GM21576 (cell line): Measurements from ENCODE around the gene CTCFL.

Experiments
- ATAC-seq: cut with Tn5 transposase; IDR thresholded peaks from one replicate; pipeline ENCODE4 v1.9.1; 2021; ENCODE audit warnings: mild to moderate bottlenecking, moderate library complexity; ENCODE audit not compliant: unreplicated experiment

CTCFL gene

DNA sequence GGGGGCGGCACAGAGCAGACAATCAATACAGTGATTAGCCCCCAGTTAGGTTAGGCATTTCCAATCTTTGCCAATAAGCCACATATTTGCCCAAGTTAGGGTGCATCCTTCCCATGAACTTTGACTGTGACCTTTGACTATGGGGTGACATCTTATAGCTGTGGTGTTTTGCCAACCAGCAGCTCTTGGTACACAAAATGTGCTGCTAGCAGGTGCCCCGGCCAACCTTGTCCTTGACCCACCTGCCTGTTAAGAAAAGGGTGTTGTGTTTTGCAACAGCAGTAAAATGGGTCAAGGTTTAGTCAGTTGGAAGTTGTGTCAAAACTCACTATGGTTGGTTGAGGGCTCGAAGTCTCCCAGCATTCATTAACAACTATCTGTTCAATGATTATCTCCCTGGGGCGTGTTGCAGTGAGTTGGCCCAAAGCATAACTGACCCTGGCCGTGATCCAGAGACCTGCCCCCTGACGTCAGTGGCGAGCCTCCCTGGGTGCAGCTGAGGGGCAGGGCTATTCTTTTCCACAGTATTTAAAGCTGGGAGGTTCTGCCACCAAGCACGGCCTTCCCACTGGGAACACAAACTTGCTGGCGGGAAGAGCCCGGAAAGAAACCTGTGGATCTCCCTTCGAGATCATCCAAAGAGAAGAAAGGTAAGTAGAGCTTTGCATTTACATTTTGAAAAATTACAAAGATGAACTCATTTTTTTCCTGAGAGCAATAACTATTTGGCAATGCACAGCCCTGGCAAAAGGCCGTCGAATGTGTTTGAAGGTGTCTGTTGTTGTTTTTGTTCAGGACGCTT, 35.8 kb upstream of the CTCFL start, which contains the start of gene PCK1:
TSS of gene PCK1 (plus strand) at position 557 of the 802 bp plus-strand sequence. CDS start 302 bp downstream, outside the sequence.
- no peak for ATAC-seq

DNA sequence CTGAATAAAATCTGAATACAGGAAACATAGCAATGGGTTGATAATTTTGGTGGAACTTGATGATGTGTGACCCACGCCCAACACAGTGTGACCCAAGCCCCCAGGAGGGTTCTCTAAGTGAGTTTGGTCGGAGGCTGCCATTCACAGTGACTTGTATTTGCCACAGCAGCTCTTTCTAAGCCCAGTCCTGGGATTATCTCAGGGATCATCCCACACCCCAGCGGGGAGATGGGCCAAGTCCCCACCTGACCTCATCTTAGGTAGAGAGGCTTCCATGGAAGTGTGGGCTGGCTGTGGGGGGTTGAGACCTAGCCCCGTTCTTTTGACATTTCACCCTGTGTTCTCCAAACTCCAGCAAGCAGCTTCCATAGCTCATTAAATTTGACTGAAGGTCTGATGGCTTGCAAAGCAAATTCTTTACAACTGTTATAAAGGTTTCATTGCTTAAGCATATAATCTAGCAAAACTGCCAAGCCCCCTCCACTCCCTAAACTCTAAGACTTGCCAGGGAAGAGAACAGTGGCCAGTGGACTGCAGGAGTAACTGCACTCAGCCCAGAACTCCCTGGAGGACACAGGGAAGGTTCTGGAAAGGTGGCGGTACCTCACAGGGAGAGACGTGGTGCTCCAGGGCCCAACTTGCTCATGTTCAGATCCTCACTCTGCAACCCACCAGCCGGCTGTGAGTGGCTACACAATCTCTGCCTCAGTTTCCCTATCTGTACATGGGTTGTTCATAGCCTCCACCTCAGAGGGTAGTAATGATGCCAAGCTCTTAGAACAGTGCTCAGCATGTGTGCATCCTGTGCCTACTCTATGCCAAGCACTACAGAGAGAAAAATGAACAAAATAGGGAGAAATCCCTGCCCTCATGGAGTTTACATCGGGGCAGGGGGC, 35.0 kb upstream of the CTCFL start:
- ATAC-seq, result no peak

DNA sequence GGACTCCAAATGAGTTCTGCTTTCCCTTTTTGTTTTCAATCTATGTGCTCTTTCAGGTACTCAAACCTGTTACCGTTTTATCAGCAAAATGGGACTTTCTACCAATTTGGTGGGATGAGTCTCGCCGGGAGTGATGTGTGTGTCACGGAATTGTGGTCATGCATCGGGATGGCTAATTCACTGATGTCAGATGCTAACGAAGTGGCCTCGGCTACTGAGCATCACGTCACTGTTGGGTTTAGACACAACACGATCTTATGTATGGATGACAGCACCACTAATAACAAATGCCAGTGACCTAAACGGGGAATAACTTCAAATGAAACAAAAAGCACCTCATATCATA, 34.3 kb upstream of the CTCFL start:
- no peak for ATAC-seq

DNA sequence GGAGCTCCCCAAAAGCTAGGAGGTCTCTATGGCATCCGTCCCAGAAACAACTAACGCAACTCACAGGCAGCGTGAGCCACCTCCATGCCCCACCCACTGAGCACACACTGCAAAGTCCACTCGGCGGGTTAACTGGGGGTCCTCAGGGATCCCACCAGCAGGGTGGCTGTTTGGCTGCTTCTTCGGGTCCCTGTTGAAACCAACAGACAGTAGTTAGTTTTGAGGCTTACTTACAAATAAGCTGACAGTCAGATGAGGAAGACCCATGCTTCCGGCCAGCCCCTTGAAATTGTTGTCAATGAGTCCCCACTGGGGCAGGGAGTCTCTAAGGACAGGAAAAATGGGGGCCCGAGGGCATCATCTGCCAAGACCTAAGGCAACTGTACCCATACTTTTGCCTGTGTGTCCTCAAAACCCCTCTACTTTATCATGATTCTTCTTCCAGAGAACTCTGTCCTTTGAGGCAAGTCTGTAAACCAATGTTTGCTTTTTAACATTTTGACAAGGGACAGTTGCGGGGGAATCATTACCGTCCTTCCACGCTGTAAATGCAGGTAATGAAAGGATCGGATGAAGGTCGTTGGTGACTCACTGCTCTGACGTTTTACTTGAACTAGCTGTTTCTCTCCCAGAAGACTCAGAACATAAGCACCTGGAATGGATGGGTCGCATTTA, 33.8 kb upstream of the CTCFL start:
- no peak for ATAC-seq

DNA sequence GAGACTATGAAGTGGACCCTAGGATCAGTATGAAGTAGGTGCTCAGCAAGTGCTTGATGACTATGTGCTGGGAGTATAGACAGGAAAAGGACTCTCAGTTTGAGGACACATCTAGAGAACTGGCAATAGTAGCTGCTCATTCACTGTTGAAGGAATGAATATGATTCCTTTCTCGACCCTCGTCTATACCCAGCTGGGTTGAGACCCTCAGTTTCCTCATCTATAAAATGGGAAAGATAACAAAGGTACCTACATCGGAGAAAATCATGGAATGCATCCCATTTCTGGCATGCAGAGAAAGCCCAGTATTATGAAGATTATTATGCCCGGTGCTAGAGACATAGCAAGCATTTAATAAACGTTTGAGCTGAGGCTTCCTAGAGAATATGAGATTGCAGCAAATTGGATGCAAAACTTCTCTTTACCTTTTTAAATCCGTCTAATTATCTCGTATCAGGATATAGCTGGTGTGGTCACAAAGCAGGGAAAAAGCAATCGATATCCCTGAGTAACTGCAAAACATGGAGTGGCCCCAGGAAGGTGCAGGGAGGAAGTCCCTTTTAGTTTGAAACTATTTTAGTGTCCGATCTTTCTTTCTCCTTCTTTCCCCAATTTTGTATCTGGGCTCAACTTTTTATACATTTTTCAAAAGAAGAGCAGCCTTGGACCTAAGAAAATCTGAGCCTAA, 33.1 kb upstream of the CTCFL start:
- no peak for ATAC-seq

DNA sequence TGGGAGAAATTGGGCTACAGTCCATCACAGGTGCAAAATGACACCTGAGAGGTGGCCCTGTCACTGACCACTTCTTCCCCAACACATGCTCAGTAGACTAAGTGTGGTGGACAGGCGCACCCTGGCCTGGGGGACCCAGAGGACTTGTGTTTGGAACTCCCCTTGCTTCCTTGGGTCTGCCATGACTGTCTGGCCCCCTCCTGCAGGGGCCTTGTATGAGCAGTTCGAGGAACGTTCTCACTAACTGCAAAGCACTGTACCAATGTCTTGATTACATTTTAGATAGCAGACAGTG, 32.0 kb upstream of the CTCFL start:
- ATAC-seq, result no peak

DNA sequence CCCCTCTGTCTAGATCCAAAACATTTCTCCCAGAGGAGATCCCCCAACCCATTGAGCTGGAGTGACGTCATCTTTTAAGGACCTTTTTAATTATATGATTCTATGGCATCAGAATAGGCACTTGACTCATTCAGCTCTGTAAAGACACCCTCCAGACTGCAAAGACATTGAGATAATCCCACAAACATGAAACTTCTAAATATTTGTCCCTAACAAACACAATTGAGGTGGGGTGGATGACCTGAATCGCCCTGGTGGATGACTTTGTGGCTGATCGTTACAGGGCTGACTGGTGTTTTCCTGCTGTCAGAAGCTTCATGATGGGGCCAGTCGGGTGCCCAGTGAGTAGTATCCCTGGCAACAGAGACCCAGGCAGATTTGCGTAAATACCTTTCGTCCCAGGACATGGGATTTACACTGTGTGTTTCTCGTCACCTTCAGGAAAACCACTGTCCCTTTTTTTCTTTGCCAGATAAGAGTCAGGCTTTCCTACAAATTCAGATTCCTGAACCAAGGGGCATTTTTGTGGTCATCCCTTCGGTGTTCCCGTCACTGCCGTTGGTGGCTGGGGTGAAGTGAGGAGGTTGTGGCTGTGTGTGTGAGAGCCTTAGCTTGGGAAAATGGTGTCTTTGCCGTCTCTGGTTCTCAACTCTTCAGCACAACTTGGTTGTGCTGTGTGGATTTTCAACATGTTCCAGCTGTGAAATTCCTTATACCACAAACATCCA, 30.7 kb upstream of the CTCFL start:
- ATAC-seq, result no peak

DNA sequence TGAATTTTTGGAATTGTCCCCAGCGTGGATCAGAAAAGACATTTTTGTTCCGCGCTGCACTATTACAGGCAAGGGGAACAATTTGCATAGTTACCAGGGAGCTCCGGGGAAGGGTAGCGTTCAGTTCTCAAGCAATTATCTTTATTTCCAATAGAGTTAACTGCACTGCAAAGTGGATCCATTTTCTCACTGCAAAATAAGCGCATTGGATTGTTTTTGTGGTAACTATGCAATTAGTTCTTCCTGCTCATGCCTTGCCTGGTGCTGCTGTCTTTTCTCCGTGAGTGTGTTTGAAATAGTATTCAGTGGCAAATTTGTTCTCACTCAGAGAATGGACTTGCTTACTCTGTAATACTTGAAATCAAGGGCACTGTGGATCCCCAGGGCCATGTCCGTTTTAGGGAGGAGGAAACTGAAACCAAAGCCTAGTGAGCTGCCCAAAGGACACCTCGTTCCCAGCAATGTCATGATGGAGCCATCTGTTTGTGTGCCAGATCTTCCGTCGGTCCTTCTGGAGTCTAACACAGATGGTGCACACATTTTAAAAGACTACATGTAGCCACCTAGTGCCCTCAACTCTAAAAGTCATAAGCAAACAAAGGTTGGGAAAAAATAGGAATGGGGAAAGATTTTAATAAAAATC, 28.6 kb upstream of the CTCFL start:
- ATAC-seq, result no peak

DNA sequence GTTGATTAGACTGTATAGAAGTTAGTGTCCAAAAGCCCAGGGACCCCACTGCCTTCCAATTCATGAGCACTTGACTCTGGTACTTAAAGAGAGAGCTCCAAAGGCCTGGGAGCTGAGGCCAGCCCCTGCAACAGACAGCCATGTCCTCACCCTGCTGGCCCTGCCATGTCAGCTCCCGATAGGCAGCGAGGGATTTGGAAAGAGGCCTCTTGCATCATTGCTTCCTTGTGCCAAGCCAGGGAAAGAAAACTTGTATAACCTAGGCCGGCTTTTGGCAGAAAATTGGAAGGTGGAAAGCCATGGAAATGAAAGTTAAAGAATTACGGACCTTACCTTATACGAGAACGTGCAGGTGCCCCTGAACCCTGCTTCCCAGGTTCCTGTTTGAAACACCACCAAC, 27.5 kb upstream of the CTCFL start:
- ATAC-seq, result no peak

DNA sequence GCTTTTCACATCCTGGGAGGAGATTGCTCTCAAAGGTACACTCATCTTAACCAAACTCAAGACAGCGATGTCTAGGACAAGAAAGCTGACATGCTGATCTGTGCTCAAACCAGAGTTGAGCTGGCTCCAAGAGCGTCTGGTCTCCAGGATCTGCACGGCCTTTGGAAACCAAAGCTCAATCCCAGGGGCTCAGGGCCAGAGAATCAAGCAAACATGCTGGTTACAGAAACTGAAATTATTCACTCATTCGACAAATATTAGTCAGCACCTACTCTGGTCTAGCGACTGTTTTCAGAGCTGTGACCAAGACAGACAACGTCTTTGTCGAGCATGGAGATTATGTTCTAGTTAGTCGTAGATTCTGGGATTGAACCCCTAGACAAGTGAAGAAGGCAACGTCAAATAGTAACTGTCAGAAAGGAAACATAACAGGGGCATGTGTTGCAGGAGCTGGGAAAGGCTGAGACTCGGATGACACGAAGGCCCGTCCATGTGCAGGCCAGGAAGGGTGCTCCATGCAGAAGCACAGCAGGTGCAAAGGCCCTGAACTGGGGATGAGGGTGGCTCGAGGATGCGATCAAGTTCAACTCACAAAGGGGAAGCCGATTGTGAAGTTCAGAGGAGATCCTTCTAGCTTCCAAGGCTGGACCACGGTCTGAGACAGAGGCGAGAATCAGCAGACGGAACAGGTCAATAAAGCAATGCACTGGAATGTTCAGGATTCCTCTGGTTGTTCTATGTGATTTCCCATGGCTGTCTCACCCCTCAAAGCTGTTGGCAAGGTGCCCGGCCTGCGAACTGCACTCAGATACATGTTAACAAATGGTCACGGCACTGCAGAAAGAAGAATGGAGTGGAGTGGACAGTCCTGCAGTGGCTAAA, 23.5 kb upstream of the CTCFL start:
- no peak for ATAC-seq

DNA sequence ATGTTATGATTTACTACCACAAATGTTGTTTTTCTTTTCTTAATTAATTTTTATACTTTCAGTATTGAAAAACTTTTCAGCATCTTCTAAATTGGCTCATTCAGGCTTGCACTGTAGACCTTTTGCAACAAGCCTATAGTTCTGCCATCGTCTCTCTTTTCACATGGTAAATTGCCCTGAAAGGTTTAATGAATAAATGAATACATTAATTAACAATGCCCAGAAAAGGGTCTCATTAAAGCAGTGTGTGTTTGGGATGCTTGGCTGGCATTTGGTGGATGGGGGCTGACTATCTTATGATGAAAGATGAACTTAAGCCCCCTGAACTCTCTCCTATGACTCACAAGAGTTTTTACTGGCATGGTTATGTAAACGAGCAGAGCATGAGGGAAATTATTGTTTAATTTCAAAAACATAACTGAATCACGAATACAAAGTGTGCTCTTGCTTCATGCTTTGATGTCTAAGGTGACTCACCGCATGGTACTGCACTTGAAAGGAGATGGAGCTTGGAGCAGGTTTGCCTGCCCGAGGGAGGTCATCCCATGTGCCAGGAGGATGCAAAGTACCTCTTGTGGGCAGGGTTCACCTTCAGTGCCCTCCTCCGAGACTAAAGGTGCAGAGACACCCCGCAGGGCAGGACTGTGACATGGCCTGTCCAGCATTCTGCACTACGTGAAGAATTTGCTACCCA, 22.2 kb upstream of the CTCFL start:
- no peak for ATAC-seq

DNA sequence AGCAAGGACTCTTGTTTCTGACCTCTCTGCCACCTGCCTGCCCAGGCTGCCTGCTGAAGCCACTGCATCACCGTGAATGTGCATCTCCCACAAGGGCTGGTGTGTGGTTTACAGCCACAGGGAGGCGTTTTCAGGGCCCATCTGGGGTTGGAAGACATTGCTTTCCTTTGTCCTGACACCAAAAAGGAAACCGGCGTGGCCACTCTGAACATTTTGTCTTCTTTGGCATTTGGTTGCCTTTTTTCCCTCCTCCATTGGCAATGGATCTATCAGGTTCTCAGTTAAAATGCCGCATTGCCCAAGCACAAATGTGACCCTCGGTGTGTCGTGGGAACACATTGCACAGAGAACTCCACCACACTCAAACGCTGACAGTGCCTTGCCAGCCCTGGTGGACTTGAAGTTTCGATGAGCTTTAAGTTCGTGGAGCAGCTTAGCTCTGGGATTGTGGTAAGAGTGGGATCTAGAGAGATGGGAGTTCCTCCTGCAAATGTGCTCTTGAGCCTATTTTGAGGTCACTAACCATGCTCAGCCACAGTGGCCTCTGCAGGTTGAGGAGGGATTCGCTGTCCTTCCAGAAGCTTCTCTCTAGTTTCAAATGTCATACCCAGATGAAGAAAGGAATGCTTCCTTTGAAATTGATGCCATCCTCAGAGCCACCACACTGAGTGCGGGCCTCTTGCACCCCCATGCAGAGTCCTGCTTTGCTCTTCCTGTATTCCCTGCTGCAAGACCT, 21.2 kb upstream of the CTCFL start:
- ATAC-seq, result no peak

DNA sequence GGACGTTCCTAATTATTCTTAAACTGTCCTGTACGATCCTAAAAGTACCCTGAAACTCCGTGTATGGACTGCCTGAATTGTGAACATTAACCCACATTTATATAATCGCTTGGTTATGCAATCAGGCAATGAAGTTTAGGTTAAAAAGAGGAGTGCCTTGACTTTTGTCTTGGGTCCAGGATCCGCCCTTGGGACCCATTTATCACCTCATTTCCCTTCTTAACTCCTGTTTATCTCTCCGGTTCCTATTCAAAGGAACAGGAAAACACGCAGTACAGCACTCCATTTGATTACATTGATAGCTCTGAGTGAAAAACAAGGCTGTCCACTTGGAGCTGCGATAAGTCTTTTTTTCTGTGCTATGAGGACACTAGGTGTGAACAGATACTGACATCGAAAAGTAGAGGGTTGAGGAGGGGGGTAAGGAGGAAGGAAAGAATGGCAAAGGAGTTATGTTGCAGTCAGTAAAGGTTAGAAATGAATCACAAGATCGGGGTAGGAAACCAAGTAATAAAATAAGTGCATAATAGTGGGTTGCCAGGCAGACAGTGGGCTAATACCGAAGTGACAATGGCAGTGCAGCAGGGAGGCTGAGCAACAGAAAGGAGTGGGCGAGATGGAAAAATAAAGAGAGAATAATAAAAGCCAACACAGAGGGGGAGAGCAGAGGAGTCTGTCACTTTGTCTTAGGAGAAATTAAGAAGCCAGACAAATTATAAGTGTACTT, 20.1 kb upstream of the CTCFL start:
- no peak for ATAC-seq

DNA sequence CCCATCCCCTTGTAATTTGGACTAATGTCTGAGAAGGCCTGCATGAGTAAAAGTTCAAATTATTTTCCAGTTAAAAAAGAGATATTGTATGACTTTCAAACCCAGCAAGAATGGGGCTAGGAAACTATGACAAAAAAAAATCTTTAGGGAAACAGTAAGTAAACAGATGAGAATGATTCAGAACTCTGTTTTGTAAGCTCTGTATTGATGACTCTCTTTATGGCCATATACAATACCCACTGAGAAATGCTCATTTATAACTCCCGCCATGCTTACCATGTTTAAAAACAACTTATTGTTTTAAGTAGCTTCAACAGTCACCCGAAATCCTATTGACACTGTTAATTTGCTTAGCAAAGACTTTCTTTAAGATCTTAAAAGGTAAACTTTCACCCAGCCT, 18.8 kb upstream of the CTCFL start:
- no peak for ATAC-seq

DNA sequence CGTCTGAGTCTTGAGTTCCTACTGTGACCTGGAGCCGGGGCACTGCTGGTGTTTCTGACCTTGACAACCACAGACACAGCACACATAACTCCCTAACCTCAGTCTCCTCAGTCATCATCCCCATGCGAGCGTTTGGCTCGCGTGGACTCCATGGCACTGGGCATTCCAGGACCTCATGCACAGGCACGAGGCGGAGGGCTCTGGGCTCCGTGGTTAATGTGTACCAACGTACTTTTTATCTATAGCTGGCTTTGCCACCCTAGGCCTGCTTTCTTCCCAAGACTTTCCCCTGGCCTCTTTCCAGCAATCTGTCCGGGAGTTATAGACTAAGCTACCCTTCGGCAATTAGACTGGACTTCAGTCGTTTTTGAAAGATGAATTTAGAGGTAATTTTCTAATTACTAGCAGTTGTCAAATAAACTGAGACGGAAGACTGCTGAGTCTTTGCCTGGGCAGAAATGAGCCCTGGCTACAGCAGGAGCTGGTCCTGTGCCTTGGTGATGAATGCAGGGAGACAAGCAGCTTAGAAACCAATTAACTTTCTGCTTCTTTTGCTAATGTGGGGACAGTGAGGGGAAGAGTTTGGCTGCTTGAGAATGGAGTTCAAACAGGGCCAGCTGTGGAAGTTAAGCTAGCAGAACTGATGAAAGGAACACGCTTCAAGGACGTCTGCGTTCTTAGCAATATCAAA, 16.1 kb upstream of the CTCFL start:
- ATAC-seq, result no peak

DNA sequence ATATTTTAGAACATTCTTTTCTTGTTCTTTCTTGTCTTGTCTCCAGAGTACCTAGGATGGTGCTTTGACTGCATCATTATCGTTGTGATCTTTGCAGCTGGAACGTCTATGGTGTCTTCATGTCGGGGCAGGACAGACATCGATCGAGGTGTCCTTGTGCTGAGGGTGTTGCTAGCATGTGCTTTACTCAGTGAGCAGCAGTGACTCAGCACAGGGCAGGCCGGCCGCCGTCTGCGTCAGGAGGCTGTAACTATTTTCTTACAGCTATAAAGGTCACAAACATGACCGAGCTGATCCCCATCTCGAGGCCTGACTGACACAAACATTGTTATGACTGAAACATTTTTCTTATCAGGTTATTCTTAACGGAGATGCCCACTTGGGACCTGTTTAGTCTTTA, 14.9 kb upstream of the CTCFL start:
- no peak for ATAC-seq

DNA sequence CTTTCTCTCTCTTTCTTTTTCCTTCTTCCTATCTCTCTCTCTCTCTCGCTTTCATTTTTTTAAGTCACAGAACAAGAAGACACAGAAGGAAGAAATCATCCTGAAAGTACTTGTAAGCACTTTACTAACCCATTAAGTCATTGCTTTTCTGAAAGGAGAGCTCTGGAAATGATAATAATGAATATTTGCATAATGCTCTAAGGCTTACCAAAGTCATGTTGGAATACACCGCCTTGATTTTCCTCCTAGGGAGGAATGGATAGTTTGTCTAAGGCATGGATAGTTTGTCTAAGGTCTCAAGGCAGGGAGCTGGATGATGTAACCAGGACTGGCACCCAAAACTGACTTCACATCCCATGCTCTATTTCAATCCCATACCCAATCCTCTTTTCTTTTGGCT, 12.9 kb upstream of the CTCFL start:
- no peak for ATAC-seq
